Activated CD4-positive, alpha-beta T cell treated with anti-CD3 and anti-CD28 coated beads for 1 hour (primary cell): ENCODE results near the gene STOX2.

ENCODE experiments used
- DNase-seq: peaks from one replicate; pipeline ENCODE4 v3.0.0-alpha.2; 2020

Gene STOX2

DNA sequence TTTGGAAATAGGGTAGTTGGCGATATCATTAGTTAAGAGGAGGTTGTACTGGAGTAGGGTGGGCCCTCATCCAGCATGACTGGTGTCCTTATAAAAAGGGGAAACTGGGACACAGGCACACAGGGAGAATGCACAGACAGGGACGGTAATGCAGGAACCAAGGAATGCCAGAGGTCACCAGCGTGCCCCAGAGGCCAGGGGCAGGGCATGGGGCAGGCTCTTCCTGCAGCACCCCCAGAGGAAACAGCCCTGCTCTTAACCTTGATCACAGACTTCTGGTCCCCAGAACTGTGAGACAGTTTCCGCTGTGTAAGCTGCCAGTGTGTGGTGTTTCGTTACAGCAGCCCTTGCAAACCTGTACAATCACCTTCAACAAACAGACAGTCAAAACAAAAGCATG is 15.9 kb upstream of the STOX2 start:
- DNase-seq, result no peak

DNA sequence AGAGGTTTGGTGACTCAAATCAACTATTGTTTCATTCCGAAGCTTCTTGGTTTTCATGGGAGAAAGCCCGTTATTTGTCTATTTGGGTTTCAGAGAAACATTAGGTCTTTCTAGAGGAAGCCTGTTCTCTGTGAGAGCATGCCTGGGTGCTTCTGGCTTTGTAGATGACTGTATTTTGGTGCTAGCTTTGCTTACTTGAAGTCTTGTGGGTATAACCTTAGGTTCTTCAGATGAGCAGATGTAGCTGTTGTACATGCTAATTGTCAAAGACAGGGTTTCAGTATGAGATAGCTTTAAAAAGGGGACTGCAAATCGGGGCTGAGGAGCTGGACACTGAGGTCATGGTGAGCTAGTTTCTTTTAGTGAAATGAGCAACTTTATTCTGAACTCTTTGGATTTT is 7.9 kb upstream of the STOX2 start:
- DNase-seq, result no peak

DNA sequence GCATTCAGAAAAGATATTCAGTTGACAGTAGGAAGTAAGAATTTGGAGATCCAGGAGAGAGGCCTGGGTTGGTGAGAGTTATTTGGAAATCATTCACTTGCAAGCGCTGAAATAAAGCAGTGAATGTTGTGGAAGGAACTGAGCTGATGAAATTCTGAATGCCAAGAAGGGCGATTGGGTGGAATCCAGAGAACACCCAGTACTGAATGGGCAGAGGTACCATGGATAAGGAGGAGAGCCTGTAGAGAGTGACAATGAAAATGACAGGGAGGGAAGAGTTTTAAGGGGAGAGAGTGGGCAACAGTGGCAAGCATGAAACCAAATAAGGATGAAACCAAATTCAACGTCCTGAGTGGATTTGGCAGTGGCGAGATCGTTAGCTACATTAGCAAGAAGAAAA is 6.7 kb upstream of the STOX2 start:
- no peak for DNase-seq

DNA sequence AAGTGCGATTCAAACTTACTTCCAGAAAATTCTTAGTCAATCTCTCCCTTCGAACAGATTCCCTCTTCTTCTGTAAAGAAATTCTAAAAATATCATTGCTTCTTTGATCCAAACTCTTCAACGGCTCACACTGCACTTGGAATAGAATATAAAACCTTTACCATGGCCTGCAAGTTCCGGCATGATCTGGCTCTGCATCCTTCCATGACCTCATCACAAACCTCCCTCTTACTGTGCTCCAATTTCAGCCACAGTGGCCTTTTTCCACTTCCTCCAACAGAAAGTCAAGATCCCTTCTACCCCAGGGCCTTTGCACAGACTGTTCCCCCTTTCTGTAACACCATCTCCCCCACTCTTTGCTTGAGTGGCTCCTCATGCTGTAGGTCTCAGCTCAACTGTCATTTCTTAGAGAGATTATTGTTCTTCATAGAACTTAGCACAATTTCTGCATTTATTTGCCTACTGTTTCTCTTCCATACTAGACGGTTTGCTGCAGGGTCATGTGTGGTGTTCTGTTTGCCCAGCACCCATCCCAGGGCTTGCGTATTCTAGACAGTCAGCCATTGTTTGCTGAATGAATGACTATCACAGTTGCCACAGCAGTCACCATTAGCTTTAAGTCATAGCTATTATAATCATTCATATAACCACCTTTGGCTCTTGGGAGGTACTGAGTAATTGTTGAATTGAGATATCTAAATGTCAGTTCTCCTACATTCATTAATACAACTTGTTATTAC is 1.9 kb upstream of the STOX2 start:
- DNase-seq, result no peak

DNA sequence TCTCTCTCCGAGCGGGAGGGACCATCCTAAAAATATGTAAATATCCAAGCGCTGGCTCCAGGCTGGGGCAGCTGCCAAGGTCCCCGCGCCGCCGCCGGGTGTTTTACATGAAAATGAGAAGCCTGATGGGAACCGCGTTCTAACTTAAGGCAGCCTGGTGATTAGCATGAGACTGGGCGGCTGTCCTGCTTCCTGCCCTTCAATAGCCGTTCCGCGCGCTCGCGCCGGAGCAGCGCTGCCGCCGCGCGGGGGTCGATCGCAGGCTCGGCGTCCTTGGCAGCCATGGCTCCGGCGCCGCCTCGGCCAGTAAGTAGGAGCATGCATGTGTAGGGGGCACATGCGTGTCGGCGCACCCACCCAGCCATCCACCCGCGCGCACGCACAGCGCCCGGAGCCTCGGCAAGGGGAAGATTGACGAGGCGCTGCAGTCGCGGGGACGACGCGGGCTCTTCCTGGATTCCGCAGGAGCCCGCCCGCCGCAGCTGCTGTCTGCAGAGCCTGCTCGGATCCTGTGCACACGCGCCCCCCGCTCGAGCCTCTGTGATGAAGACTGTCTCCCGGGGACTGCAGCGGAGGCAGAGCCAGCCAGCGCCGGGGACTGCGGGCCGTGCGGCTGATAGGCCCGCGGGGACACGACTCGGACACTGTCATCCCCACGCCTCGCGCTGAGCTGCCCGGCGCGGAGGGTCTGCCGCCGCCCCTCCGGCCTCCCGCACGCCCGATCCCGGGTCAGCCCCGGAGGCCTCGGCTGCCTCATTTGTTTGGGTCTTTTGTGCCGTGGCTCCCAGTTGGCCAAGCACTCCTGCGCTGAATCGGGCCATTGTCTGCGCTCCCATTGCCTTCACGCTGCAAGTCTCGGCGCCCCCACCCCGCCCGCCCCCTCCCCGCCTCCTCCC is 734 bp downstream of the STOX2 start:
- DNase-seq, result no peak

DNA sequence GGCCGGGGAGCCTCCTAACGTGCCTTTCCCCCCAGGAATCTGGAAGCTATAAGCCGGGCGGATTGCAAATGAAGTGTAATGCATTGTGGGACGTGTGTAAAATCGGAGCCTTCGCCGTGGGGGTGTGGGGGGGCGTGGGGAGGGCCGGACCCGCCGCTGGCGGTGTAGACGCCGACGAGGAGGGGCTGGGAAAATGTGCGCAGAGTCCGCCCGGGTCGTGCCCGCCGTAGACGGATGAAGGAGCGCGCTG is 1.3 kb downstream of the STOX2 start:
- no peak for DNase-seq

DNA sequence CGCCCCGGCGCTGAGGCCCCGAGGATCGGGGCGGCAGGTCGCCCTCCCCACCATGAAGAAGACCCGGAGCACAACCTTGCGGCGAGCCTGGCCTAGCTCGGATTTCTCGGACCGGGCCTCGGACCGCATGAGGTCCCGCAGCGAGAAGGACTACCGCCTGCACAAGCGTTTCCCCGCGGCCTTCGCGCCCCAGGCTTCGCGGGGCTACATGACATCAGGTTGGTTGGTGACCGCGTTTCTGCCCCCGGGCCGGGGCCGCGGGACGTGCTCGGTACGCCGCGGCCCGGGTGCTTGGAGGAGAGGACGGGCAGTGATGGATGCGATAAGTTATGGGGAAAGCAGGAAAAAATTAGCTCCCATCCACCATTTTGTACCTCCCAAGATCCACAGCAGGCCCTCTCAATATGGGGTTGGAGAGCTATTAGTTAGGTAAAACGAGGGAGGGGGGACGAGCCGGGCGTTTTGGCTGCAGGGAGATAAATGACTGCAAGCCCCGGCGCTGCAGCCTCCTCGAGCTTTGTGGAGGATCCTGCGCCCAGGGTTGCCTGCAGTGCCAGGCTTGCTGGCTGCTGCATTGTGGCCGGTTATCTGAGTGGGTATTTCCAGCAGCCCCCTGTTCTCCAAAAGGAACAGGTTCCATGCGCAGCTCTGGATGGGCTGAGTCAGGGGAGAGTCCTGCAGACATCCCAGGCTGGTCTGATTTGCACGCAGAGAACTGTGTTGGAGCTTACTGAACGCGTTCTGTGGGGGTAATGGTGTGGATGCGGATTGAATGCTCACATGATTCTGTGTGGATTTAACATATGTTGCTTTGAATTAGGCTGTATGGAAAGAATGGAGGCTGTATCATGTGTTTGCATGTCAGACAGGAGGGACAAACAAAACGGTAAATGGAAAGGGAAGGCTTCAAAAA is 1.9 kb downstream of the STOX2 start:
- DNase-seq, result no peak

DNA sequence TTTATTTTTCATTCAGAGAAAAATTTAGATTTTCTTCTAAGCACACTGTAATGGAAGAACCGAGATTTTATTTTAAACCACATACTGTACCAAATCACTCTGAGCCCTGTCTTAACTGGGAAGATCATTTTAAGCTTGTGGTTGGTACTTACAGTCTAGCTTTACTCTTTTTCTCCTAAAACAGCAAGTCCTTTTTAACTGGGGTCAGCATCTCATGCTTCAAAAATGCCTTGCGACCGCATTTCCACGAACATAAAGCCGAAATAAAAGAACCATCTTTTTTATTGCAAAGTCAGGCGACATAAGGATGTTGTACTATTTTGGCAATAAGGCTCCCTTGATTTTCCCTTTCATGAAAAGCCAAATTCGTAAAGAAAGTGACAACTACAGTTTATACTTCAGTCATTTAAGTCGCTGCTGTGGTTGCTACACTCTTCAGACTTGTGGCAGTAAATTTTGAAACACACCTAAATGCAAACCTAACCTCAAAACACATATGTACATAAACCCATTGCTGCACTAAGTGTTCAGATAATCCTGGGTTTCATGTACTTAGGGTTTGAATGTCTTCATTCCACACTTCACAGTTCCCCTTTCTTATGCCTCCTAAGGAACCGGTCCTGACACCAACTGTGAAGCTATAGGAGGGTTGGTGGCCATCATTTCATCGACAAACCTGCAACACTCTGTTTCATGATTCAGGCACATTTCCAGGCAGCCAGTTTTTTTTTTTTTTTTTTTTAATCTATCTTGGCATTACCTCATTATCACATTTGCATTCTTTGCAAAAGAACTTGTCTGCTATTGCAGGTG is 3.0 kb downstream of the STOX2 start:
- DNase-seq, result no peak

DNA sequence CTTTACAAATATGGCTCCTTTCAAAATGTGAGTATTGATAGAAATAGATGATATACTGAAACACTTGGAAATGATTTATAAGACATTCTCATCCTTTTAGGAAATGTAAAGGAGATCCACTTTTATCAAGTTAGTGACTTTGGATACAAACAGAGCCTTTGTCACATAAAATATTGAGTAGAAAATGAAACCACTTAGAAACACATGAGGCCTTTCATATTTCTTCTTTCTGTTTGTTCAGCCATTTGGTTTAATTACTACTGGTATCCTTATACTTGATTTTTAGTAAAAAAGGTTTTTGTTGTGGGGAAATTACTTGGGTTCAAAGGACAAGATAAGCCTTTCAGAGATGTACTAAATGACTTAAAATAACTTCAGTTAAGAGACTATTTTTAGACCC is 4.1 kb downstream of the STOX2 start:
- DNase-seq, result no peak

DNA sequence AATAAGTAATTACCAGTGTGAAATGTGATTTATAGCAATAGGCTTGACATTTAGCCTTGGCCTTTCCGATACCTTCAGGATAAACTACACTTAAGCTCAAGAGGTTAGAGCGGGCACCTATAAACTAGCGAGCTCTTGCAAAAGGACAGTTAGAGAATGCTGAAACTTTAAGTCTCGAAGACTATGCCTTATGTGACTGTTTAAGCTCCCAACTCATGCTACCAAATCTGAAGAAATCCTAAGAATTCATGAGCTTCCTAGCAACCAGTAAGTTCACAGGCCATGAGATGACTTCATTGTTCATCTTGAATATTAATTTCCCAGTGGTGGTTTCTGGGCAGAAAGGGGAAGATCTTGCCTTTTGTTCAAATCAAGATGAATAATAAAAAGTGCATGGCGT is 4.7 kb downstream of the STOX2 start:
- DNase-seq, result no peak

DNA sequence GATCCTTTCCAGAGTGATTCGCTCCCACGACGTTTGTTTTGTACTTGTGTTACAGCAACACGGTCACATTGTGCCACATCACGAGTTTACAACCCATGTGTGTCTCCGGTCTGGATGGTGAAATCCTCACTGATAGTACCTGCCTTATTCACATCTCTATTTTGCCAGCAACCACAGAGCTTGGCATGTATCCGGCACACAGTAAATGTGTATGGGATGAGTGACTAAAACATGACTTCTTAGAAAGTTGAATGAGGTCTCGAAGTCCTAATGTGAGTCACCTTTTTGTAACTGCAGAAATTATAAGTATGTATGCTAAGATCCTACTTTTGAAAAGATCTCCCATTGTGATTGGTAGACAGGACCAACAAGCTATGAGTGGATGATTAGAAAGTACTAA is 7.5 kb downstream of the STOX2 start:
- no peak for DNase-seq

DNA sequence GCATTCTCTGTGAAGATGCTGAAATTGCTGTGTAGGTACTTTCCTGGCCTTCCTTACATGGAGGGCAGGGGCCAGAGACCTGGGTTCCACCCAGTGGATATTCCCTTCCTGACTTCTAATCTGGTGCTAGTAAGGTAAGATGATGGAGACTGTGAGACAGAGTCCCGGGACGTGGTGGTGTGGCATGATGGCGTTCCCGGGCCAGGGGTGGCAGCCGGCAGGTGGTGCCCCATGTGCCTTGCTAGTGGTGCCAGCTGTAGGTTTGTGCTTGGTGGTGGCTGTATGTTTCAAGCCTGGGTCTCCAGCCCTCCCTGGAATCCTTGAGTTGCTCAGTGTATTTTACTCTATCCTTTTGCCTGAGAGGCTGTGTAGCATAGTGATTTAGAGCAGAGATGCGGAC is 10.9 kb downstream of the STOX2 start:
- no peak for DNase-seq

DNA sequence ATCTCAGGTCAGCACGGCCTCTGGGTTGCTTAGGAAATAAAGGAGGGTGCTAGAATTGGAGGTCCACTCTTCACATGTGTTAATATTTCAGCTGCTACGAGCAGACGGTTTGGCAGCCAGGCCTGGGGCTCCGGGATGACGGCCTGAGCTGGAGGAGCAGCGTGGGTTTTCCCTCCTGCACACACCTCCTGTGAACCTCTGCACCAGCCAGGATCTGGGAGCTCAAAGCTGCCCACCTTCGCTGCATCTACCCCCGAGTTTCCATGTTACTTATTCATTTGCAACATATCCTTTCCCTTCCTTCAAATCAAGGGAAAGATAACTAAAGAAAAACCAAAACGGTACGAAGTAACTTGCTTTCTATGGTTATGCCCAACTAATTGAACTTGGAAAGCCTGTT is 13.6 kb downstream of the STOX2 start:
- no peak for DNase-seq

DNA sequence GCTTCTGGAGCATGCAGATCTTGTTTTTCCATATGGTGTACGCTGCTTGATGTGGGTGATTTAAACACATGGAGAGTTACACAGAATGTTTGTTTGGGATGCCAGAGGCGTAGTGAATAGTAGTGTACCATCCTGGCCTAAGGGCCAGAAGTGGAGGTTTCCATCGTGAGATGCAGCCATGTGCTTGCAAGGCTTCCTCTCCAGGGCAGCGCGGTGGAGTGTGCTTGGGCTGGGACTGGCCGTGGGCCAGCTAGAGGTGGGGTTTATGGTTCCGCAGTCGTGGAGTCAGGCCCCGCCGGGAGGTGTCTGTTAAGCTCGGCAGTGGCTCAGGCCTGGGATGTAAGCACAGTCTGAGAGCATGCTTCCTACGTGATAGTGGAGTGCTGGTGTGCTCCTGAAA is 14.0 kb downstream of the STOX2 start:
- no peak for DNase-seq

DNA sequence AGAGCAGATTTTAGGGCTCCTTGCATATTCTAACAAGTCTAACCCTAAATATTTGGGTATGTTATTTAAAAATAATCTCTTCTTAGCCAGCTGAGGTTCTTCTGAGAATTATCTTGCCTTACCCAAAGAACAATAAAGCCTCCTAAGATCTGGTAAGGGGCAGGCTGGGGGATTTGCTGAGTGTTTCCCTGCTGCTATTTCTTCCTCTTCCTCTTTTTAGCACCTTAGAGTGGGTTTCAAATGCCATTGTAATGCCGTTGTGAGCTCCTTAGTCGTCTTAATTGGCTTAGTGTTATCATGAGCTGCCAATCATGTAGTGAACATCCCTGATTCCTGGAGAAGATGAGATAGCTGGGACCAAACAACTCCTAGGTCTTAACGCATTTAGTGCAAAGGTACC is 15.4 kb downstream of the STOX2 start:
- DNase-seq, result no peak

DNA sequence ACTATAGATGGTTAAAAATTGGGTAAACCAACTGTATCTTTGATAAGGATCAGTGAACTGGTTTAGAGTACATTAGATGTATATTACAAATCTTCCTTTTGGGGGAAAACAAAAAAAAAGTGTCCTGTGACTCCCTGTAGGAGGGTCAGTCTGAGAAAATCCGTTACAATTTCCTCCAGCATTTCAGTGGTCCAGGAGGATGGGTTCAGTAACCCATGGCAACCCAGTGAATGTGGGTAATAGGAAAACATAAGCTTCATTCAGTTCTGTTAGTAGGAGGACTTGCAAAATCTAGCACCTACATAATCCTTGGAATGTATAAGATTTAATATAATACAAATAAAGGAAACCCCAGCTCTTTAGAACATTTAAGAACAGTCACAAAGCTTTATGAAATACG is 16.2 kb downstream of the STOX2 start:
- DNase-seq, result no peak

DNA sequence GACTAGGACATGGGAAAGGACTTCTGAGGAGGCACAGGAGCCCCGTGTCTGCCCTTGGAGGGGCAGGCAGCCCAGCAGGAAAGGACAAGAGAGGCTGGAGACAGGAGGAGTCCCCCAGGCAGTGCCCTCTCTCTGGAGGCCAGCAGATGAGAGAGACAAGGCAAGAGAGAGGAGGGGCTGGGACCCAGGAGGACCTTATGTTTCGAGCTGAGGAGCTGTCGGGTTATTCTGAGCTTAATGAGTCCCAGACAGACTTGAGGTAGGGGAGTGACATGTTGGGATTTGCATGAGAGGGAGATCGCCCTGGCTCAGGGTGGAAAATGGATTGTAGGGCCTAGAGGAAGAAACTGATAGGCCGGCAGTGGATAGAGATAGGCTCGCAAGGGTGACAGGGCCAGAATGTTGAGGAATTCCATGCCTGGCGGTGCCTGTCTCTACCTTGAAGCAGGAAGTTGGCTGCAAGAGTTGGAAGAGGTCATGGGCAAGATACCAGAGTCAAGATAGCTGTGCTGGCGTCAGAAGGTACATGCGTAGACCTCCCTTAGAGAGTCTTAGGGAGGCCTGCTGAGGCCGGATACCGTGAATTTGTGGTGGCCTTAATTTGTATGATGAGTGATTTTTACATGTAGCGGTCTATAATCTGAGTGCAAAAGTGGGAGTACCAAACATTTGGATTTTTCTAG is 19.4 kb downstream of the STOX2 start:
- no peak for DNase-seq

DNA sequence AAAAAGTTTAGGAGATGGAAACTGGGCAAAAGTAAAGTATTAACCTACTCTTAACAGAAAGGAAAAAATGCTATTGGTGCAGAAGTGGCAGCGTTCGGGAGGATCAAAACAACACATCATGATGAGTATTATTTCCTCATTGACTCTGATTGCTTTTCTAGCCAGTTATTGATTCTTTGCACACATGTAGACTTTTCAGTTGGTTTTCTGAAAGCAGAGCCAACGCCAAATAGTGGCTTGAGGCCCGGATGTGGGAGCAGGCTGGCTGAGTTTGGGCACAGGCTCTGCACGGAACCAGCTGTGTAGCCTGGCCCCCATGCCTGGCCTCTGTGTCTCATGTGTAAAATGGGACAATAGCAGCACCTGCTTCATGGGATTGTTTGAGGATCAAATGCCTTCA is 21.8 kb downstream of the STOX2 start:
- no peak for DNase-seq

DNA sequence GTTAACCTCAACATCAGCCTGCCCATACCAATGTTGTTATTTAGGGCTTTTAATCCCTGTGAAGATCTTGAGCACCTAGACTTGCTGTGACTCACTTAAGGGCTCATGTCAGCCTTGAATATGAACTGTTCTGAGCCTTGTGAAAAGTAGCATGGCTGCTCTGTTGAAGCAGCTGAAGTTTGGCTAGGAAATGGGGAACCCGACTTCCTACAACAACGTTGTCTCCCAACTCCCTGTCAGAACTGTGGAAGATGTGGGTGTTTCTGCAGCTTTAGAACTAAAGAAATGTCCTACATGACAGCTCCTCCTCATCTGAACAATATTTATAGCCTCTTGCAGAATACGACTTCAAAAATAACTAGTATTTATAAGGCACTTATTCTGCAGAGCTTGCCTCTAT is 27.5 kb downstream of the STOX2 start:
- DNase-seq, result no peak

DNA sequence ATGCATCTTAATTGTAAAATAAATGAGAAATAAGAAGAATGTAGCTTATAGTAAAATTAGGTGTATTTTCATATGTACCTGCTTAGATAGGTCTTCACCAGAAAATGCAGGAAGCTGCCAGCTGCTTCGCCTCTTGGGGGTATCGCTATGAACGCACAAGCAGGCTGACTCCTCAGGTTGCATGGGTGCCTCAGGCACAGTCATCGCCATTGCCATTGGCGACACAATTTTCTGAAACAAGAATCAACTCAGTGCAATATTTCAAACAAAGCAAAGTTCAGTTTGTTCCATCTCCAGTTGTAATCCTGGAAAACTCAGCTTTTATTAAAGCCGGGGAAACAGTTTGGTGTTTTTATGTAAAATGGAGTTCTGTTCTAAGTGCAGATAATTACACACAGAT is 29.7 kb downstream of the STOX2 start:
- no peak for DNase-seq

DNA sequence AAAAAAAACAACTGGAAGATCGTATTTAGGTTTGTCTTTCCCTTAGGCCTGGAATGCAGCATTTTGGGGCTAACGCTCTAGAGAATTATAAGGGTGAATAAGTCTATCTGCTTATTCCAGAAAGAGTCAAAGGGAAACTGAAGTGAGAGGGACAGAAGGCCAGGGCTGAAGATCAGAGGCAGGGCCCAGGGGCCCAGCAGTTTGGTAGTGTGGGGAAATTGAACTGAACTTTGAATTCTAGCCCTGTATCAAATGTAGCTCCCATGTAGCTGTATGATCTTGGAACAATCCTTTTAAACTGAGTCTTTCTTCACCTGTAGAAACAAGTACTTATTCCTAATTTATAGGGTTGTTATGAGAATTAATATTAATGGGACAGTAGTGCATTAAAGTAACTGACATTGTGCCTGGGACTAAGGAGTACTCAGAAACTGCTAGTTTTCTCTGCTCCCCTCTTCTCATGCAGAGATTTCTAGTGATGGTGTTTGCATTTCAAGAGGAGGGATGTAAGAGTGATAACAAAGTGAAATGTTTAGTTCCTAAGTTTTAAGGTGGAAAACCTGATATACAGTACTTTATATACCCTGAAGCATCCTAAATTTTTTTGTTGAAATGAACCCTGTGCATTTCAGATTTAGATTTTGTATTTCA is 30.4 kb downstream of the STOX2 start:
- DNase-seq, result no peak

DNA sequence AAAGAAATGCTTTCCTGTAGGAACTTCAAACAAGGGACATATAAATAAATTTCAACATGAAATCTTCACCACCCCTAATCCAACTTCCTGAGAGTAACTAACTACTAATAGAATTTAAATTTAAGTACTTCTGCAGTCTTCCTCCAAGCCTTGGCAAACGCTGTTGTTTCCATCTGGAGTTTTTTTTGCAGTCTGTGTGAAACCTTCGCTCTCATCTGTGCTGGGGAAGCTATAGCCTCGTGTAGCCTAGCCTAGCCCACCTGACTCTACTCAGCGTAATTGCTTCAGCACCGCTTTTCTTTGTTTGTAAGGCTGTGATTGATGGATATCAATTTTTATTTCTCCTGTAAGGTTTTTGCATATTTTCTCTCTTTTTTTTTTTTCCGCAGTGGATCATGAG is 30.9 kb downstream of the STOX2 start:
- no peak for DNase-seq
